AG10803 (cell line): ENCODE results near the gene LZTR1.
A peak's percentile ranks its signal among the peaks of the same experiment; 100 is the strongest.
"Not testable (repeated sequence)": the region's sequence is repeated elsewhere in the genome, so short reads cannot be mapped to it uniquely, and the experiment has no call there.

Experiments
- DNase-seq: peaks from one replicate; pipeline ENCODE4 v3.0.0; 2010; ENCODE audit warnings: low read depth
- H3K4me3 ChIP-seq: 2 replicates; pipeline ENCODE4 v1.5.1; 2011; ENCODE audit warnings: mild to moderate bottlenecking, low read length, control low read depth
- TF ChIP-seq, protein P1 (sequence below): conservative IDR thresholded peaks from 2 replicates; pipeline ENCODE4 v1.5.1; 2011; ENCODE audit warnings: mild to moderate bottlenecking, low read length, control low read depth, inconsistent platforms

Gene LZTR1

DNA sequence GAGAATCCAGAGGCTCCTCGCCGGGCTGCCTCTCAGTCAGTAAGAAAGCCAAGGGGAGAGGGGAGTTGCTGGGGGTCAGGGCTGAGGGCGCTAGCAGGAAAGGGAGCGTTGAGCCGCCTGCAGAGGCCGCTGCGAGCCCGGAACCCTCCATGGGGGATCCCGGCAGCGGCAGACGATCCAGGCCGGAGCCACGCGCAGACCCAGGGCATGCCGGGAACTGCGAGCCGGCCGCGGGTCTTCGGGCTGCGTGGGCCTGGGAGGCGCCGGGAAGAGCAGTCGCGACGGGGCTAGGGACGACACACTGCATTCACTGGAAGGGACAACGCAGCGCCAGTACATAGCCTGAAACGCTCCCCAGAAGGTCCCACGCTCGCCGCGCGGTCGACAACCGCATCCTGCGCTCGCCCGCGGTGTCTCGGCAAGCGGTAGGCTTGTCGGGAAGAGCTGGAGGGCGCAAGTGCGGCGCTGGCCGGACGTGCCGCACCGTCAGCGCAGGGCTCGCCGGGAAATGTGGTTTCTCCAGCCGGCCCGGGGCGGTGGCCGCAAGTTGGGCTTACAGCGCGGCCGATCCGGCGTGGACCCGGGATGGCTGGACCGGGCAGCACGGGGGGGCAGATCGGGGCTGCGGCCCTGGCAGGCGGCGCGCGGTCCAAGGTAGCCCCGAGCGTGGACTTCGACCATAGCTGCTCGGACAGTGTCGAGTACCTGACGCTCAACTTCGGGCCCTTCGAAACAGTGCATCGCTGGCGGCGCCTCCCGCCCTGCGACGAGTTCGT is at the start of gene LZTR1:
Gene LZTR1, plus strand, starts transcription at position 511 of the 776 bp plus-strand sequence. Its CDS starts 75 bp downstream, at position 586.
- H3K4me3 ChIP-seq = peak within 1 kb of the TSS; percentile 91
- TF ChIP-seq, protein P1, sequence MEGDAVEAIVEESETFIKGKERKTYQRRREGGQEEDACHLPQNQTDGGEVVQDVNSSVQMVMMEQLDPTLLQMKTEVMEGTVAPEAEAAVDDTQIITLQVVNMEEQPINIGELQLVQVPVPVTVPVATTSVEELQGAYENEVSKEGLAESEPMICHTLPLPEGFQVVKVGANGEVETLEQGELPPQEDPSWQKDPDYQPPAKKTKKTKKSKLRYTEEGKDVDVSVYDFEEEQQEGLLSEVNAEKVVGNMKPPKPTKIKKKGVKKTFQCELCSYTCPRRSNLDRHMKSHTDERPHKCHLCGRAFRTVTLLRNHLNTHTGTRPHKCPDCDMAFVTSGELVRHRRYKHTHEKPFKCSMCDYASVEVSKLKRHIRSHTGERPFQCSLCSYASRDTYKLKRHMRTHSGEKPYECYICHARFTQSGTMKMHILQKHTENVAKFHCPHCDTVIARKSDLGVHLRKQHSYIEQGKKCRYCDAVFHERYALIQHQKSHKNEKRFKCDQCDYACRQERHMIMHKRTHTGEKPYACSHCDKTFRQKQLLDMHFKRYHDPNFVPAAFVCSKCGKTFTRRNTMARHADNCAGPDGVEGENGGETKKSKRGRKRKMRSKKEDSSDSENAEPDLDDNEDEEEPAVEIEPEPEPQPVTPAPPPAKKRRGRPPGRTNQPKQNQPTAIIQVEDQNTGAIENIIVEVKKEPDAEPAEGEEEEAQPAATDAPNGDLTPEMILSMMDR = peak; percentile 55
- peak; percentile 84 for DNase-seq

DNA sequence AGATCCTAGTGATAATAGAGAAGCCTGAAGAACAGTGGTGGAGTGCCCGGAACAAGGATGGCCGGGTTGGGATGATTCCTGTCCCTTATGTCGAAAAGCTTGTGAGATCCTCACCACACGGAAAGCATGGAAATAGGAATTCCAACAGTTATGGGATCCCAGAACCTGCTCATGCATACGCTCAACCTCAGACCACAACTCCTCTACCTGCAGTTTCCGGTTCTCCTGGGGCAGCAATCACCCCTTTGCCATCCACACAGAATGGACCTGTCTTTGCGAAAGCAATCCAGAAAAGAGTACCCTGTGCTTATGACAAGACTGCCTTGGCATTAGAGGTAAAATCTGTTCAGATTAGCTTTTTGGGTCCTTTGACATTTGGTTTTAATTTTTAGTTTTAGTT is 48.2 kb upstream of the LZTR1 start:
- no peak overlapping the region for H3K4me3 ChIP-seq
- TF ChIP-seq, protein P1 = no peak
- no peak for DNase-seq

DNA sequence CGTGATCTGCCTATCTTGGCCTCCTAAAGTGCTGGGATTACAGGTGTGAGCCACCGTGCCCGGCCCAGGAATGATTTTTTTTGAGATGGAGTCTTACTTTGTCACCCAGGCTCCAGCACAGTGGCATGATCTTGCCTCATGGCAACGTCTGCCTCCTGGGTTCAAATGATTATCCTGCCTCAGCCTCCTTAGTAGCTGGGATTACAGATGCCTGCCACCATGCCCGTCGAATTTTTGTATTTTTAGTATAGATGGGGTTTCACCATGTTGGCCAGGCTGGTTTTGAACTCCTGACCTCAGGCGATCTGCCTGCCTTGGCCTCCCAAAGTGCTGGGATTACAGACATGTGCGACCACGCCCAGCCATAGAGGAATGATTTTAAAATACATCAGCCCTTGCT is 47.0 kb upstream of the LZTR1 start:
- DNase-seq, H3K4me3 ChIP-seq: not testable (repeated sequence)

DNA sequence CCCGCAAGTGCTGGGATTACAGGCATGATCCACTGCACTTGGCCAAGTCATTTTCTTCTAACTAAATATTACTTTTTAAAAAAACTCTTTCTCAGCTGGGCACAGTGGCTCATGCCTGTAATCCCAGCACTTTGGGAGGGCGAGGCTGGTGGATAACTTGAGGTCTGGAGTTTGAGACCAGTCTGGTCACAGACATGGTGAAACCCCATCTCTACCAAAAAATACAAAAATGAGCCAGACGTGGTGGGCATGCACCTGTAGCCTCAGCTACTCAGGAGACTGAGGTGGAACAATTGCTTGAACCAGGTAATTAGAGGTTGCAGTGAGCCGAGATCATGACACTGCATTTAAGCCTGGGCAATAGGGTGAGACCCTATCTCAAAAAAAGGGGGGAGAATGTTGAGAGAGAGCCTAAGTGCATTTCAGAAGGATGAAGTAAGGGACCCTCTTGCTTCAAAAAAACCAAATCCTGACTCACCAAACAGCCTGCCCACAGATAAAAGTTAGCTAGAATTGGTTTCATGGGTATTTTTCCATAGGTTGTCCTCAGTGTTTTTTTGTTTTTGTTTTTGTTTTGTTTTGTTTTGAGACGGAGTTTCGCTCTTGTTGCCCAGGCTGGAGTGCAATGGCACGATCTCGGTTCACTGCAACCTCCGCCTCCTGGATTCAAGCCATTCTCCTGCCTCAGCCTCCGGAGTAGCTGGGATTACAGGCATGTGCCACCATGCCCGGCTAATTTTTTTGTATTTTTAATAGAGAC is 46.1 kb upstream of the LZTR1 start:
- DNase-seq, H3K4me3 ChIP-seq: not testable (repeated sequence)

DNA sequence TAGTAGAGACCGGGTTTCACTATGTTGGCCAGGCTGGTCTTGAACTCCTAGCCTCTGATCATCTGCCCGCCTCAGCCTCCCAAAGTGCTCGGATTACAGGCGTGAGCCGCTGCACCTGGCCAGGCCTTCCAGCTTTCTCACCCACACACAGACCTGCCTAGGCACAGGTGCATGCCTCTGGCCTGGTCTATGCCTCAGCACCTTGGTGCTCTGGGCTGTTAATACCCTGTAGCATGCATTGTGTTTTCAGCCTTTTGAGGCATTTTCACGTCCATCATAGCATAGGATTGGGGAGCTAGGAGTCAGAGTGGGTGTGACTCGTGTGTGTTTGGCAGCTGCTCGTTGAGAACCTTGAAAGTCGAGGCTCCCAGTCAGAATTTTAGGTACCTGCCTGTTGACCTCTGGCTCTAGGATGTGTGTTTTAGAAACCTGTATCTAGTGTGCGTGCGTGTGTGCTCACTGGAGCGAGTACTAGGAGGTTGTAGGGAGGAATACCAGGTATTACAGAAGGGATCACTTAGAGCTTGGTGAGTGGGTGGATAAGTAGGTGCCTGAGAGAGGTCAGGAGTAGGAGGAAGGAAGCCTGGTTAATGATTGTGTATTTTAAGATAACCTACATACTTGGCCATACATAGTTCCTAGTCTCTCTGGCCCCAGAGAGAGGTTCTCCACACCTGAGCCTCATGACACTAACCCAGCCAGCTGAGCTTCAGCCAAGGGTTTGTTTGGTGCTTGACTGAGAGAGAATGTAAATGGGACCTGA is 44.9 kb upstream of the LZTR1 start:
- H3K4me3 ChIP-seq = no peak overlapping the region
- DNase-seq = no peak
- TF ChIP-seq, protein P1 = no peak

DNA sequence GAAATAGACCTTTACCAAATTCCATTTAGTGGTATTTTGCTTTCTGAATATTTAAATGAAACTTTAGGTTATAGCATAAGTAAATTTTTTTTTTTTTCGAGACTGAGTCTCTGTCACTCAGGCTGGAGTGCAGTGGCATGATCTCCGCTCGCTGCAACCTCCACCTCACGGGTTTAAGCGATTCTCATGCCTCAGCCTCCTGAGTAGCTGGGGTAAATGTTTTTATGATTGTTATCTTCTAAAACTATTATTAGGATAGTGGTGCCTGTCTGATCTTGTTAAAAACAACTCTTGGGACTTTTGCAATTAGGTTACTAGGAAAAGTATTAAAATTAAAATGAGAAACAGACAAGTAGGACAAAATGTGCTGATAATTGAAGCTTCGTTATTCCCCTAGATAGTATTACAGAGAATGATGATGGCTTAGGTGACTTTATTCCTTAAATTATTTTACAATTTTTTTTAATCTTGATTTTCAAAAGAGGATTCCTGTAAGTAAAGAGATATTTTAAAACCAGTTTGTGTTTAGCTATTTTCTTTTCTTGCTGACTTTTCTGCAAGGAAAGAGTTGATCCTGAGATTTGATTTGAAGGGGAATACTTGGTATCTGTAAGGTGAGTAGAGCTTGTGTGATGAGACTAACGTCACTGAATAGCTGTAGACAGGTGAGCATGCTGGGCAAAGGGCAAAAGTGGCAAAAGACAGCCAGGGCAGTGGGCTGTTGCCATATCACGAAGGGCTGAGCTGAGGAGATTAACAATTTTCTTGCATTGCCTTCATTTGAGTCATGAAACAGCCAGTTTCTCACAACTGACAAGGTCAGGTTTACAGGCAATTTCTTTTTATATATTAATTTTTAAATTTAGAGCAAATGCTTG is 44.1 kb upstream of the LZTR1 start:
- TF ChIP-seq, protein P1 = no peak
- DNase-seq = no peak
- no peak overlapping the region for H3K4me3 ChIP-seq

DNA sequence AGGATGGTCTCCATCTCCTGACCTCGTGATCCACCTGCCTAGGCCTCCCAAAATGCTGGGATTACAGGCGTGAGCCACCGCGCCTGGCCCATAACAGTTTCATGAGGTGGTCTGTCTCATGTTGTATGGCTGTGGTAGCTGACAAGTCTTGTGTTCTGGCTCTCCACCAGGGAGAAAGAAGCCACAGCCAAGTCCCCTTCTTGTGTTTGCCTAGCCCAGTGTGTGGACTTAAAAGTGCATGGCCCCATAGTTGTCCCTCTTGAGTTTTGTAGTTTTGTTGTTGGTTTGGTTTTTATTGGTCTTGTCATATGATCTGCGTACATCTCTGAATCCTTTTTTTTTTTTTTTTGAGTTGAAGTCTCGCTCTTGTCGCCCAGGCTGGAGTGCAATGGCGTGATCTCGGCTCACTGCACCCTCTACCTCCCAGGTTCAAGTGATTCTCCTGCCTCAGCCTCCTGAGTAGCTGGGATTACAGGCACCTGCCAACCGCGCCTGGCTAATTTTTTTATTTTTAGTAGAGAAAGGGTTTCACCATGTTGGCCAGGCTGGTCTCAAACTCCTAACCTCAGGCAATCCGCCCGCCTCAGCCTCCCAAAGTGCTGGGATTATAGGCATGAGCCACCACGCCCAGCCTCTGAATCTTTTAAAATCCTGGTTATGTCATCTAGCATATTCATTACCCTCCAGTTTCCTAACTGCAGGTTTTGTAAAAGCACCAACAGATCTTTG is 42.5 kb upstream of the LZTR1 start:
- H3K4me3 ChIP-seq, DNase-seq: not testable (repeated sequence)
